Activated CD8-positive, alpha-beta memory T cell treated with anti-CD3 and anti-CD28 coated beads for 4 hours (primary cell): ENCODE measurements around the gene CBLB.
"Not testable (repeated sequence)": the region's sequence is repeated elsewhere in the genome, so short reads cannot be mapped to it uniquely, and the experiment has no call there.

ENCODE experiments used
- DNase-seq, 2 donors: peaks; one replicate each; pipeline ENCODE4 v3.0.0-alpha.2; 2020; ENCODE audit warnings: low read depth in 2 of 2

CBLB gene

DNA sequence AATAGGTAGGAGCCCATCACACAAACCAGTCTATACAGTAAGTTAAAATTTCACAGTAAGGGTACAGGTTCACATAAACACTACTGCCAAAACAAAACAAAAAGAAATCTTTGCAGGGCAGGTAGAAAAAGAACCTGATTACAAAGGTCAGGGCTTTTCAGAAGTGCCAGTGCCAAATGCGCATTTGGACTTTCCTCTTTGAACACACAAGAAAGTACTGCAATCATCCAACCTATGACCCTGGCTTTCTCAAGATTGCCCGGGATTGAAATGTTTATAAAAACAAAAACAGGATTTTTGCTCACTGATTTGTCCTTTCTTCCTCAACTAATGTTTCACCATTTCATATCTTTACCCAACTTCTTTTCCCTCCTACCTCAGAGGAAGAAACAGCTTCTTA lies 47.4 kb downstream of the CBLB start:
- DNase-seq: no peak

DNA sequence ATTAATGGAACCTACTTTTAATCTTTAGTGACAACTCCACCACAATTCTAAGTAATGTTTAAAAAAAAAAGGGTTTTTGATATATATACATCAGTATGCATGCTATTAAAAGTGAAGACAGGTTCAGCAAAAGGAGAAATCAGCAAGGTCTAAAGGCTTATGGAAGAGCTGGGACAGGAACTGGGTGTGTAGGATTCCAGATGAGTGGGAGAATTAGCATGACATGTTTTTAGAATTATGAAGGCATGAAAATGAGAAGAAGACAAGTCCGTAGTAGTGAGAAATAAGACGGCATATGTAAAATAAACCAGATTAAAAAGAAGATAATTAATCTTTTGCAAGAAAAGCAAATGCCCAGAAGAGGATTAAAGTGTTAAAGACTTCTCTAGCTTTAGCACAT lies 52.0 kb downstream of the CBLB start:
- no peak for DNase-seq

DNA sequence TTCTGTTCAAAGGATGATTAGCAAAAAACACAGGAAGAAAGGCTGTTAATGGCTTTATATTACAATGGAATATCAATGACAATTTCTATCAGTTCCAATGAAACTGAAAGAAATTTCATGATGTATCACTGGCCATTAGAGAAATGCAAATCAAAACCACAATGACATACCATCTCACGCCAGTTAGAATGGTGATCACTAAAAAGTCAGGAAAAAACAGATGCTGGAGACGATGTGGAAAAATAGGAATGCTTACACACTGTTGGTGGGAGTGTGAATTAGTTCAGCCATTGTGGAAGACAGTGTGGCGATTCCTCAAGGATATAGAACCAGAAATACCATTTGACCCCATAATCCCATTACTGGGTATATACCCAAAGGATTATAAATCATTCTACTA lies 53.5 kb downstream of the CBLB start:
- DNase-seq: not testable (repeated sequence)

DNA sequence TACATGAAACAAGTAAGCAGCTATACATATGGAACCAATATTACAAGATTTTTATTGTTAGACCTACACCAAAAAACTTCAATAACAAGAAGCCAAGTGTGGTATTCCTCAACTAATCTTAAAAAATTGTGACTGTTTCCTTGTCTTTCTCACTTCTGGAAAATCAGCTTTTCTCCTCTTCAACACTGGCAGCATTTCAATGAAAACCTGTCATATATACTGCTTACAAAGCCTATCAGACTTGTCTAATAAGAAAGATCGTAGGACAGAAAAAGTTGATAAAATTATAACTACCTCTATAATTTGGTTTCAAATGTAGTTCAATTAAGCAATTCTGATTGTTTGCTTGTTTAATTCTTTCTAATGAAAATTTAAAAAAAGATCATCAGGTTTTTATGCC lies 55.1 kb downstream of the CBLB start:
- DNase-seq: no peak

DNA sequence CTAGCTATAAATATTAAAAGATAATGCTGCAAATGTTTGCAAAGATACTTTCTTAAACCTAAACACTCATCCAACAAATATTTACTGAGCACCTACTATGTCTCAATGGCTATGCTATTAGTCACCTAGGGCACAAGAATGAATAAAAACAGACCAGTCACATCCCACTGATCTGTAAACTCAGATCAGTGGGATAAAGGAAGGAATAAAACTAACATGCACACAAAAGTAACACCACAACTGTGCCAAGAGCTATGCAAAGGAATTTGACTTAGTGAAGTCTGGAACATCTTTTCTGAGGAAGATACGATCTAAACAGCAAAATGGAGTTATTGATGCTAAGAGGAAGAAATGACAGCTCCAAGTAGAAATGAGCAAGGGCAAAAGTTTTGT lies 56.6 kb downstream of the CBLB start:
- DNase-seq: no peak

DNA sequence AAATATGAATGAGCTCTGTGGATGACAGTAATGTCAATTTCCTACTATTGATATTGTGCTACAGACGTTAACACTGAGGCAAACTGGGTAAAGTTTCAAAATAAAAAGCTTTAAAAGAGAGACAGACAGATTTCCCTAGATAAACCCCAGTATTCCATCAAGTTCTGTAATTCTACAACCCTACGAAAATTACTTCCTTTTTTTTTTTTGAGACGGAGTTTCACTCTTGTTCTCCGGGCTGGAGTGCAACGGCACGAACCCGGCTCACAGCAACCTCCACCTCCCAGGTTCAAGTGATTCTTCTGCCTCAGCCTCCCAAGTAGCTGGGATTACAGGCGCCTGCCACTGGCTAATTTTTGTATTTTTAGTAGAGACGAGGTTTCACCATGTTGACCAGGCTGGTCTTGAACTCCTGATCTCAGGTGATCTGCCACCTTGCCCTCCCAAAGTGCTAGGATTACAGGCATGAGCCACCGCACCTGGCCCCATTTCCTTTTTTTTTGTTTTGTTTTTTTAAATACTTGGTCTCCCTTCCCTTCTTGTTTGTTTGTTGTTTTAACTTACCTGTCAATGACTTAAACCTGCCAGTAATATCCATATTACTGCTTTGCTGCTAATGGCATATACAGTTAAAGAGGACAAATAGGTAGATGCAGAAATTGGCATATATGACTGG lies 57.2 kb downstream of the CBLB start:
- DNase-seq: no peak

DNA sequence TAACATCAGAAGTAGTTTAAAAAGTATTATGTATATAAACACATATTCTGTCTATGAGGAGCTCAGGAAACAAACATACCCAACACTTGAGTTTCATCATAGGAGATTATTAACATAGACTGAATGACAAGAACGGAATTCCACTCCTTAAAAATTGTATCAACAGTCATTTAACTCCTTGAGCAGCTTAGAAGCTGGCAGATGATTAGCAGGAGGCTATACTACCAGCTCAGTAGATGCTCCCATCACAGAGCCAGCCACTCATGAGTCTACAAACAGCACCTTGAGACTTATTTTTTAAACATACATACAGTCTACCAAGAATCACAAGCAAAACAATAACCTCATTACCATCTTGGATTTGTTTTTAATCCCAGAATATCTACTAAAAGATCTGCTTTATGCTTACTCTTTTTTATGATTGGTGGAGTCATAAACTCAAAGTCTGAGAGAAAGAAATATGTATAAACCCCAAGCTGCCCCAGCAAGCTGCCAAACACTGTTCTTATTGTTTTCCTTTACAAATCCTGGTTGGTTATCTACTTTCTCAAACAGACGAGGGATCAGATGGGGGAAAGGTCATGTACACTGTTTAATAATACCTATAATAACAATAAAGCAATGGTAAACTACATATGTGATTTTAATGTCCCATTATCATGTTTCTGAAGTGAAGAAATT lies 59.5 kb downstream of the CBLB start:
- no peak for DNase-seq

DNA sequence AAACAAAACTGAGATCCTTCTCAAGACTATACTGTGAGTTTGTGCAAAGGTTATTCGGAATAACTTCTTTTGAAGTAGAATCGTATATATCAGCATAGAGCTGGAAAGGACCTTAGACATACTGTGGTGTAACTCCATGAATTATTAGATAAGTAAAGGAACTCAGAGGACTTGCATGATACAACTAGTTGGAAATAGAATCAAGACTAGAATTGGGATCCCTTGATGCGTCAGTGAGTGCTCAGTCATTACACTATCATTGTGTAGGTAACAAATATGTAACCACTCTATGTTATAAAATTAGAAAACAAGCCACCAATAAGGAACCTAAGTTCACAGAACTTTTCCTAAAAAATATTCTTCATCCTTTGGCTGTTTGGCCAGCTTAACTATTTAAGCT lies 61.1 kb downstream of the CBLB start:
- no peak for DNase-seq

DNA sequence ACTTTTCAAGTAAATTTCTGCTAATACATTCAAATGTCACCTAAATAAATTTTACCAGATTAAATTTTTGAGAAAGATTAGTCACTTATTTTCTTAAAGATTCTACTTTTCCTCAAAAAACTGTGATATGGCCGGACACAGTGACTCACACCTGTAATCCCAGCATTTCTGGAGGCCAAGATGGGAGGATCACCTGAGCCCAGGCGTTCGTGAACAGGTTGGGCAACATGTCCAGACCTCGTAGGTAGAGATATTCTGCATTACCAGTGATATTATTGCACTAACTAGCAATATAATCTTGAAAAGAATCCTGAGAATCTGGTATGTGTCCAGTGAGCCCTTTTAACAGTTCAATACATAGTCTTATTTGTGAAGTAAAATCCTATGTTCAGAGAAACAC lies 61.7 kb downstream of the CBLB start:
- no peak for DNase-seq

DNA sequence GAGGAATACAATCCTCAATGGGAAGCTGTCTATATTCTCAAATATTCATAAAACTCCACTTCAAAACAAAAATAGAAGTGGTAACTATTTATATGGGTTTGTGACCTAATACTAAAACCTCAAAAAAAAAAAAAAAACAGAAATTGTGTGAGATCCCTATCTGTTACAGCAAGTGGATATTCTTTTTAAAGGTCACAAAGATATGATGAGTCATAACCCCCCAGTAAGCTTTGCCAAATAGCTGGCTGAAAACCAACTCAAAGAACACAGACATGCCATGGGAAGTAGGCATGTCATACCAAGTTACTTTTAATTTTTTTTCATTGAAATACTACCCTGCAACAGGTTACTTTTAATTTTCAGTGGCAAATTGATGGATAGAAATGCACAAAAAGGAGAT lies 62.5 kb downstream of the CBLB start:
- DNase-seq: no peak

DNA sequence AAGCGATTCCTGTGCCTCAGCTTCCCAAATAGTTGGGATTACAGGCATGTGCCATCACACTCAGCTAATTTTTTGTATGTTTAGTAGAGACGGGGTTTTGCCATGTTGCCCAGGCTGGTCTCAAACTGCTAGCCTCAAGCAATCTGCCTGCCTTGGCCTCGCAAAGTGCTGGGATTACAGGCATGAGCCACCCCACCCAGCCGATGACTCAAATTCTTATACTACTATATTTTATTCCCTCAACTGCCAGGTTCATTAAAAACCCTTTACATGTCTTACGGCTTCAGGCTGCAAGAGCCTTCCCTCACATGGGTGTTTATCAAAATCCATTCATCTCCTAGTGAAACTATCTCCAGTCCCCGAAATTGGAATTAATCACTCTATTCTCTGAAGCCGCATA lies 63.4 kb downstream of the CBLB start:
- no peak for DNase-seq

DNA sequence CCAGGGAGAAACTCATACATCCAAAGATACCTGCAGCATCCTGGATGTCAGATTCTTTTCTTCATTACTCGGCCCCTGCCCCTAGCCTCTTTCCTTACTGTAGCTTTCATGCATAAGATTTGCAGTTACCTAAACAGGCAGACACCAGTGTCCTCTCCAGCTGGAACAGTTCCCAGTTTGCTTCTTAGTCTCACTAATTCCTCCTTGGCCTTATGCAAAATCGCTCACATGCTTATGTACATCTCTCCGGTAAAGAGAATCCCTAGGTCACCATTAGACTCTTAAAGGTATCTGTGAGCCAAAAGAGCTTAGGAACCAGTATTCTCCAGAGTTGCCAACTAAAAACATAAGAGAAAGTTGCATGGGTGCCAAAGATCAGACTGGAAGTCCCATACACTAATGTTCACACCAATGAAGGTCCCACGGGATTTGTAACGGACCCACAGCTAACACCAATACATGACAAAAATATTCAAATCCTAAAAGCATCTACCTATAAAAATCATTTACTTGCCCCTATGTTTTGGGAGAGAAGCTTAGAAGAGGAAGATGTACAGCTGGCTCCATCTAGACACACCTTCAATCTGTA lies 66.6 kb downstream of the CBLB start:
- no peak for DNase-seq

DNA sequence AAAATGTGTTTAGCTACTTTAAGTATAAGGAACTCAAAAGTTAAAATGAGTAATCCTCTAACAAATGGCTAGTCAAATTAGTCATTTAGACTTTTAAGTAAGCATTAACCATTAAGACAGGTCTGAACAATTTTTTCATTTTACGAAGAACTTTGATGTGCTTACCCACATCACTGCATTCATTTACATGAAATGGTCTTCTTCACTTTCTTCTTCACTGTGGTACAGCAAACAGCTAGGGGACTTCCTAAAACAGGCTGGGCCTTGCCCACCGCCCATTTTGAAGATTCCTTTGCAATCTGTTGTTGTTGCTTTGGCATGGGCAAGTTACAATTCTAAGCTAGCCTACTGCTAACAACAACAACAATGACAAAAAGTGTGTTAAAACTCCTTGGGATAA lies 67.4 kb downstream of the CBLB start:
- no peak for DNase-seq

DNA sequence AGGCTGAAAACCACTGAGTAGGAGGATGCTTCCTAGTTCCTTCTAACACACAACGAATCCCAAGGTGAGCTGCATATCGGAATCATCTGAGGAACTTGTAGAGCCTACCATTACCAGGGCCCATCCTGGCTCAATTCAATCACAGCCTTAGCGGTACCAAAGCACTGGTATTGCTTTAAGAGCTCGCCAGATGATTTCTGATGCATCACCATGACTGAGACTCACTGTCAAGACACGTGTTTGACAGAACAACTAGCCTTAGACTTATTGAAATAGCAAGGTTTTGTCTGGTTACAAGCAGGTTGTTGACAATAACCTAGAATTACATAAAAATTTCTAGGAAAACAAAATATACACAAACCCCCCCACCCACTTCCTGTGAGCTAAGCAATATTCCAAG lies 68.5 kb downstream of the CBLB start:
- no peak for DNase-seq

DNA sequence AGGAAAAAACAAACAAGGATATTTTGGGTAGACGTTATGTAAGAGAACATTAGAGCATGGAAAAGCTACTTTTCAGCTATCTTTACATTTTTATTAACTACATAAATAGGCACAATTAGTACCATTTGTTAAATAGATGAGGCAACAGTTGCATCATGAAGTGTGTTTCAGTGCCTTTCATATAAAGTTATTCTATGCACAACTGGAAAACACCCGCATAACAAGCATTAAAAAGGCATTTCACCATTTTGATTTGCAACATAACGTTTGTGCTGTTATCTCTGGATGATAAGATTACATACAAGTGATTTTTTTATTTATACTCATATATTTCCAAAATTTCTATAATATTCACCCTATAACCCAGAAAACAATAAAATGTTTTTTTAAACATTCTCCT lies 69.5 kb downstream of the CBLB start:
- DNase-seq: no peak

DNA sequence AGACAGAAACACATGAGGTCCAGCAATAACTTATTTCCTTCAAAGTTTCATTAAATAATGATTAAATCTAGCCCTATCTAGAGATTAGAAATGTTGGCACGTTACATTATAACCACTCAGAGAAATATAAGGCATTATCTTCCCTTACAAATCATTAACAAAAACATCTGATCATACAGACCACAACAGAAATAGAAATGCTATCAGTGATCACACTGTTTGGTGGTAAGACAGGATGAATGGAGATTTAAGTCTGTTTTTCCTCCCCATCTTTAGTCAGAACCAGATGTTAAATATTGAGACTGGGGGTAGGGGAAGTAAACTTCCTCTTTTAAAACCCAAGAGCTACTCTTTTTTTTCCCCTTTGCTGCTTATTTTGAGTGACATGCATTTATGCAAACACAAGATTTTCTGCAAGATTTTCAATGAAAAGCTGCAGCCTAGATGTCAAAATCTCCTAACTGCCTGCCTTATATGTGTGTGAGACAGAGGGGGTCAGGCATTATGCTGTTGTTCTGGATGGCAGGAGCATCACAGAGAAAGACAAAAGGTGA lies 70.4 kb downstream of the CBLB start:
- no peak for DNase-seq

DNA sequence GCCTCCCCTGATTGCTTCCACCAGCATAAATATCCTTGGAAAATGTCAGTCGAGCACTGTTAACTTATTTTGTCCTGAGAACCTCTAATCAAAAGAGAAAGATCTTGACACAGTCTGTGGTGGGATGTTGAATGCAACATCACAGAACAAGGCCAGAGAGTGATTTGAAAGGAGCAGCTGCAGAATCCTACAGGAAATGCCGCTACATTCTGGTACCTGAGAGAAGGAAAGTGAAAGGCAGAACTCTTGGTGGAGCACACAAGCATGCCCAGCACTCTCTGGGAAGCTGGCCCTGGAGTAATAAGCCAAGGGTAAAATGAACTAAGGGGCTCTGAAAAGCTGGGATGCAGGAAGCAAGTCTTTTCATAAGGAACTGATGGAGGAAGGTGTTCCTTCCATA lies 75.8 kb downstream of the CBLB start:
- DNase-seq: no peak

DNA sequence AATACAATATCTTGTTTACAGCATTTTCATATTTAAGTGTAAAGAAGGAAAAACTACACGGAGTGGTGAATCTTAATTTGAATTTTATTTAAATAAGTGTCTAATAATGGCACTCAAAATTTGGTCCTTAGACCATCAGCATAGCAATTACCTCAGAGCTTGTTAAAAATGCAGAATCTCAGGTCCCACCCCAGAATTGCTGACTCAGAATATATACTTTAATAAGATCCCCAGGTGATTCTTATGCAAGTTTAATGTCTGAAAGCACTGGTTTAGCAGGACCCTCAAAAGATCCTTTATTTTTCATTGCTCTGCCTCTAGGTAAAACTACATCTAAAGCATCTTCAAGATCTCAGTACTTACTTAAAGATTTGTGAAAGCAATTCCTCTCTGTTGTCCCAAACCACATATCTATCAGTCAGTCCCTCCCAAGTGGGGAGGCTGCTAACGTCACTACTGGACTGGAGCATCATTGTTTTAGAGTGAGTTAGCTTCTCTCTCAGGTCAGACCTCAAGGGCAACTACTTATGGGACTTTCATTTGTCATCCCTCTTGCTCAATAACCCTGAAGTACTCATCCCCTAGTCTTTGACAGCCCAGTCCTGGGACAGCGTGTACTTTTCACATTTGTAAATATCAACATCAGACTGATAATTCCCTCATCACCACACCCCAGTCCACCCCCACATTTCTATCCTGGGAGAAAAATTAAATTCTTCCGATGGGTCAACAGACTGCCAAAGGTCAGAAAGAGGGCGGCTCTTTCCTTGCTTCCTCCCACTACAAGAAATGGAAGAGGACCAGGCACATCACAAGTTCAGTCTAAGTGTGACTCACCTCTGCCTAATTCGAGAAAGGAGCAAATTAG lies 76.7 kb downstream of the CBLB start:
- no peak for DNase-seq

DNA sequence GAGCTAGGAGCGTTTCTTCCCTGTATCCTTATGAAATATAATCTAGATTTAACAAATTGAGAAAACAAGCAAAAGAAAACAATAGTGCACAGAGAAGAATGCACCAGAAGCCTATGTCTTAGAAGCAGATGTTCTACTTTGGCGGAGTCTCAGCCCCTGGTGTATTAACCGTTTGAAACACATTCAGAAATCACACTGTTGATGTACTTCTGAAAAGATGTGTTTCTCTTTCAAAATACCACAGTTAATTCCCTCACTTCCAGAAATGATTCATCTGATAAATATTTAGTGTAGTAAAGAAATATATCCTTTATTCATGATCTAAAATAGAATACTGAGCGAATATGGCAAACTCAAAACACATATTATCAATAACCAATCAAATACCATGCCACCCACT lies 77.7 kb downstream of the CBLB start:
- no peak for DNase-seq

DNA sequence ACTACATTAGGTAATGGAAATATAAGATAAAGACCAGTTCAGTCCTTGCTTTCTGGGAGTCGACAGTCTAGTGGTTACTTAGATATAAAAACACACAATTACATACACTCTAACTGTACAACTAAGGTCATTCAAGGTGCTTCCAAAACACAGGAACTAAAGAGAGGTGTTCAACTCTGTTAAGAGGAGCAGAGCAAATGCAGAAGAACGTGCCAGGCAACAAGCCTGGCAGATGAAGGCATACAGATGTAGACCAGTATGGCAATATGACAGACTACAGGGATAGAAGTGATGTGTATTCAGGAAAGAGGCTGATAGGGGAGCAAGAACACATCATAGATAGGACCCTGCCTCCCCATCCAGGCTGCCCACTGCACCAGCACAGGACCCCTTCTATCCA lies 78.3 kb downstream of the CBLB start:
- no peak for DNase-seq

DNA sequence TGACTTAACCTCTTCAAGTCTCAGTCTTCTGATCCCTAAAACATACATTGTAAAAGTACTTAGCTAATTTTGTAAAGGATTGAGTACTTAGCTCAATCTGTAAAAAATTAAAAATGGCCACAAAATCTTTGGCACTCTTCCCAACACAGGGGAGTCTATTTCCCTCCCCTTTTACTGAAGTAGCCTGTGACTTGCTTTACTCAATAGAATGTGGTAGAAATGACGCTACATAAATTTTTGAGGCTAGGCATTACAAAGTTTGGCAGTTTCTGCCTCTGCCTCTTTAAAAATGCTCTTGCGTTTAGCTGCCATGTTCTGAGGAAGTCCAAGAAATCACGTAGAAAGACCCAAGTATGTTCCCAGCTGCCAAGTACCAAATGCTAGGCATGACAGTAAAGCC lies 80.2 kb downstream of the CBLB start:
- DNase-seq: no peak

DNA sequence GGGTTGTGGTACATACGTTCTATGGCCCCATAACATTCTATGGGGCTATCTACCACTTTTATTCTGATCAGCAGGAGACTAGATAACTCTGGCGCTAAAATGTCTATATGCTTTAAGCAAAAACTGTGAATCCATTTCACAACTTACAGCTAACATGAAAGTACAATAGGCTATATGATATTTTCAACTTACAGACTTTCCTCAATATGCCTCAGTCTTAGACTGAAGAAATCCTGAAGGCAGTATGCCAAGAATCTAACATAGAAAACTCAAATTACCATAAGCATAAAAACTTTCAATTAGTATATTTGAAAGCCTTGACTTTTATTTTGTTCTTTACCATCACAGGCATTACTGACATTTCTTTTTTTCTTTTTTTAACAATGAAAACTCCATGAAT lies 81.4 kb downstream of the CBLB start:
- DNase-seq: no peak
